Activated T-cell treated with anti-CD3 and anti-CD28 coated beads for 1 hour (primary cell): ENCODE measurements around the gene DUSP7.

Experiments
- DNase-seq: peaks from one replicate; pipeline ENCODE4 v3.0.0-alpha.2; 2020; ENCODE audit warnings: low read depth

Gene DUSP7

GRCh38 chr3:52056521-52056967 is at the start of gene DUSP7:
Gene DUSP7, minus strand, starts transcription at chr3:52056571. Its CDS starts 205 bp downstream, at chr3:52056366.
- peak; percentile 65 for DNase-seq

GRCh38 chr3:52104684-52105640 is 48.6 kb upstream of the DUSP7 start:
- DNase-seq, result no peak

GRCh38 chr3:52102934-52103333 is 46.6 kb upstream of the DUSP7 start:
- DNase-seq, result no peak

- no peak for DNase-seq
Measured at GRCh38 chr3:52099001-52099401, 42.6 kb upstream of the DUSP7 start.

- no peak for DNase-seq
Measured at GRCh38 chr3:52097851-52098507, 41.6 kb upstream of the DUSP7 start.

GRCh38 chr3:52095990-52096775 is 39.8 kb upstream of the DUSP7 start:
- no peak for DNase-seq

GRCh38 chr3:52094571-52095485 is 38.5 kb upstream of the DUSP7 start:
- no peak for DNase-seq

GRCh38 chr3:52093756-52094545 is 37.6 kb upstream of the DUSP7 start:
- DNase-seq, result no peak

GRCh38 chr3:52092891-52093290 is 36.5 kb upstream of the DUSP7 start:
- DNase-seq, result no peak

GRCh38 chr3:52092271-52092660 is 35.9 kb upstream of the DUSP7 start:
- no peak for DNase-seq

GRCh38 chr3:52091586-52092270 is 35.4 kb upstream of the DUSP7 start:
- DNase-seq, result no peak

GRCh38 chr3:52090933-52091468 is 34.6 kb upstream of the DUSP7 start:
- DNase-seq, result no peak

- DNase-seq, result no peak
Measured at GRCh38 chr3:52090131-52090932, 34.0 kb upstream of the DUSP7 start.

- DNase-seq, result no peak
Measured at GRCh38 chr3:52089691-52090090, 33.3 kb upstream of the DUSP7 start.

- DNase-seq, result no peak
Measured at GRCh38 chr3:52088445-52089367, 32.3 kb upstream of the DUSP7 start.

- DNase-seq, result no peak
Measured at GRCh38 chr3:52087731-52088130, 31.4 kb upstream of the DUSP7 start.

- DNase-seq, result no peak
Measured at GRCh38 chr3:52086976-52087663, 30.7 kb upstream of the DUSP7 start.
